Raji (cell line): Measurements from ENCODE around the gene COL4A2.

Source experiments
- POLR2A ChIP-seq: IDR thresholded peaks from 2 replicates; pipeline ENCODE4 v1.6.1; 2011; ENCODE audit warnings: low read depth, low read length, control low read depth; ENCODE audit not compliant: insufficient read depth

COL4A2 gene

GRCh38 chr13:110419381-110419791, 112.3 kb downstream of the COL4A2 start:
- TF ChIP-seq POLR2A = no peak

GRCh38 chr13:110419946-110420345, 112.9 kb downstream of the COL4A2 start:
- no peak for TF ChIP-seq POLR2A

GRCh38 chr13:110420626-110421025, 113.5 kb downstream of the COL4A2 start:
- no peak for TF ChIP-seq POLR2A

GRCh38 chr13:110421061-110421460, 114.0 kb downstream of the COL4A2 start:
- no peak for TF ChIP-seq POLR2A

GRCh38 chr13:110421696-110422385, 114.8 kb downstream of the COL4A2 start:
- no peak for TF ChIP-seq POLR2A

- no peak for TF ChIP-seq POLR2A
Observed at GRCh38 chr13:110422913-110423688, 116.0 kb downstream of the COL4A2 start.

GRCh38 chr13:110423689-110424302, 116.7 kb downstream of the COL4A2 start:
- TF ChIP-seq POLR2A = no peak

GRCh38 chr13:110424569-110425443, 117.7 kb downstream of the COL4A2 start:
- no peak for TF ChIP-seq POLR2A

- no peak for TF ChIP-seq POLR2A
Observed at GRCh38 chr13:110425444-110425780, 118.3 kb downstream of the COL4A2 start.

- no peak for TF ChIP-seq POLR2A
Observed at GRCh38 chr13:110426735-110427134, 119.7 kb downstream of the COL4A2 start.

GRCh38 chr13:110428313-110428712, 121.2 kb downstream of the COL4A2 start:
- no peak for TF ChIP-seq POLR2A

- no peak for TF ChIP-seq POLR2A
Observed at GRCh38 chr13:110430391-110431336, 123.6 kb downstream of the COL4A2 start.

GRCh38 chr13:110431425-110432294, 124.6 kb downstream of the COL4A2 start:
- no peak for TF ChIP-seq POLR2A
